ENCODE data around the gene CYTH3. TPM values are rescaled to one million over a fixed set of nuclear protein-coding genes. Genes with fewer than 3 reads are reported as not detected.

The CYTH3 gene
- total and polyA plus RNA-seq, 2 of the 4 experiments (the other 2 are of a cell fraction): 14.2 to 34.8 TPM

- no peak overlapping the region for H3K56ac ChIP-seq (ENCODE audit: extremely low read depth, insufficient read depth, low read length)
- H3K9me1 ChIP-seq (ENCODE audit: insufficient read depth, low read length): no peaks in the 10 kb centered on the region
- peaks cover 0 to 31% of the 10 kb centered on the region in 2 experiments; a peak in 2 of 4 replicates for H3K79me1 ChIP-seq (ENCODE audit: low read depth in 1 of 2, low read length in 2 of 2)
- no peak overlapping the region for H3K14ac ChIP-seq (replicated peaks; ENCODE audit: low read depth, low read length)
- ChIA-PET POLR2A (ENCODE audit: unreplicated experiment) (no interaction called here), CTCF (interaction anchor here (1.3 kb wide), 1 partner anchor 155 kb away, joined by 3 read pairs; no protein-coding TSS in a partner anchor)
- intact Hi-C loops (cut with micrococcal nuclease) (no loop called here), in situ Hi-C loops (cut with MboI; ENCODE audit: low sequenced_read_pairs) (loop anchor here (5.0 kb wide), 1 partner anchor 159 kb away; no protein-coding TSS in a partner anchor), dilution Hi-C loops (cut with HindIII; ENCODE audit: low sequenced_read_pairs, unreplicated experiment) (no loop called here)
- no peak overlapping the region for H2AFZ ChIP-seq (replicated peaks; ENCODE audit: low read length, poor library complexity)
- H3K9ac ChIP-seq (ENCODE audit: low read depth, low read length): no peak overlapping the region
- no peak overlapping the region for H2BK5ac ChIP-seq (ENCODE audit: low read depth, low read length, poor library complexity, severe bottlenecking)
- no peak overlapping the region for H4K5ac ChIP-seq (ENCODE audit: low read depth, low read length)
- peaks cover 1% of the 10 kb centered on the region for H3K4me1 ChIP-seq (ENCODE audit: control insufficient read depth, insufficient read depth, low read length)
- H3K23ac ChIP-seq (ENCODE audit: low read depth, low read length): no peak overlapping the region
- H4K91ac ChIP-seq (ENCODE audit: insufficient read depth, low read depth, low read length): no peak overlapping the region
- no peak overlapping the region for H2AK9ac ChIP-seq (replicated peaks; ENCODE audit: low read depth, low read length, poor library complexity)
- H3K4me3 ChIP-seq (ENCODE audit: insufficient read depth, low read depth, low read length): no peak overlapping the region
- BruUV-seq (replicated peaks): no TSS peak
- ATAC-seq (ENCODE audit: low read depth) (no peak), DNase-seq (no peak)
- H2BK15ac ChIP-seq (ENCODE audit: low read depth, low read length): no peak overlapping the region
- no peak overlapping the region for H3K4ac ChIP-seq (ENCODE audit: low read depth, low read length)
- H3K18ac ChIP-seq (ENCODE audit: low read depth, low read length): no peak overlapping the region
- H2BK20ac ChIP-seq (ENCODE audit: low read depth, low read length): no peak overlapping the region
- no peaks in the 10 kb centered on the region for H3K9me3 ChIP-seq (ENCODE audit: control insufficient read depth, insufficient read depth, low read length)
- no peaks in the 10 kb centered on the region; the same call in 1 of the 2 replicates for H4K20me1 ChIP-seq (ENCODE audit: insufficient read depth, low read length)
- no peak overlapping the region for H4K8ac ChIP-seq (ENCODE audit: low read depth in 2 of 2, low read length in 2 of 2)
- no peak overlapping the region for H3K4me2 ChIP-seq (ENCODE audit: low read depth, low read length)
- no peak overlapping the region for H2BK120ac ChIP-seq (ENCODE audit: low read depth, low read length)
- H3K27ac ChIP-seq (ENCODE audit: insufficient read depth, low read length): no peak overlapping the region
- no peak overlapping the region for H2AK5ac ChIP-seq (ENCODE audit: low read depth, low read length)
- H3K36me3 ChIP-seq (ENCODE audit: control insufficient read depth, insufficient read depth, low read length): peaks cover 40% of the 10 kb centered on the region
- WGBS, 2 experiments (ENCODE audit: extremely low coverage in 2 of 2, insufficient read length in 1 of 2): no CpG with 5 or more reads among the region's 17 CpGs
- TF ChIP-seq CTCF (conservative IDR thresholded peaks at IDR 0.05; ENCODE audit: low read depth, low read length) (no peak), CEBPB (IDR thresholded peaks at IDR 0.05; ENCODE audit: low read depth, low read length) (no peak), FOS (IDR thresholded peaks at IDR 0.05; ENCODE audit: low read depth, low read length) (no peak), ELK1 (IDR thresholded peaks at IDR 0.05; ENCODE audit: borderline replicate concordance, low read depth, low read length) (no peak), USF2 (IDR thresholded peaks at IDR 0.05; ENCODE audit: low read depth, low read length) (no peak), SMC3 (IDR thresholded peaks at IDR 0.05; ENCODE audit: low read depth, low read length) (no peak), MXI1 (IDR thresholded peaks at IDR 0.05; ENCODE audit: borderline replicate concordance, low read depth, low read length) (no peak), MAFK (IDR thresholded peaks at IDR 0.05; ENCODE audit: low read depth, low read length) (no peak), BHLHE40 (IDR thresholded peaks at IDR 0.05; ENCODE audit: low read depth, low read length) (no peak)
- H3K27me3 ChIP-seq (ENCODE audit: control insufficient read depth, insufficient read depth, low read length): no peaks in the 10 kb centered on the region
Observed at GRCh38 chr7:6163402-6163801, 109.0 kb downstream of the CYTH3 start.
